ENCODE results near the gene PDS5B. TPM values are rescaled to one million over a fixed set of nuclear protein-coding genes. Genes with fewer than 3 reads are reported as not detected.
A peak's percentile ranks its signal among the peaks of the same experiment; 100 is the strongest.

Gene PDS5B
- total RNA-seq (ENCODE audit: unreplicated experiment) = 59.2 TPM
- long read RNA-seq, partial matches to known transcripts = 3 of 5 reads
- long read RNA-seq, other reads (novel, unspliced or antisense) = 1 of 5 reads

DNA sequence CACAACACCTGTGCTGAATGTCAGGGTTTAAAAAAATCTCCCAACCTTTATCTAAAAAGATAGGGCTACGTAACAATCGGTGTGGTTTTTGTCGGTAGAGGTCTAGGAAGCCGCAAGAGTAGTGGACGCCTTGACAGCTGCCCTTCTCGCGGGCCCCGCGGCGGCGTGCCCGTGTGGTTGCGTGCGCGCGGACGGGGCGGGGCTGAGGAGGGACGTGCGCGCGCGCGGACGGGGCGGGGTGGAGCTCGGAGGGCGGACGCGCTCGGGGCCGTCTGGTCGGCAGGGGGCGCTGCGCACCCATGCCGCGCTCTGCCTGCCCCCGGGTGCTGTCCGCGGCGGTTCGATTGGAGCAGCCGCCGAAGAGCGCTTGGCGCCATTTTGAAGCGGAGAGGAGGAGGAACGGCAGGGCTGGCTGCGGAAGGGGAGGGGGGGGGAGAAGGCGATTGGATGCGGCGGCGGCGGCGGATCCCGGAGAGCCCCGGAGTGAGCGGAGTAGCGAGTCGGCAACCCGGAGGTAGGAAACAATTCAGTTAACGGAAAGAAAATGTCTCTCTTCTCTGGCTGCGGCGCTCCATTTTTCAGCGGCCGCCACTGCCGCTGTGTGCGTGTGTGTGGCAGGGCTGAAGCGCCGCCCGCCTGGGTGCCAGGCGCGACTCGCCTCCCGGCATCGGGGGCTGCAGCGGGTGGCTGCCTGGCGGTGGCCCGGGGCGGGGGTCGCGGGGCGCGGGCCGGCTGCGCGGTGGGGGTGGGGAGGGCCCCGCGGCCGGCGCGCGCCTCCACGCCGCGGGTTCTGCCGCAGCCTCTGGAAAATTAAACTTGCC lies at the start of gene PDS5B:
Gene PDS5B (plus strand): TSS at position 373 of the 821 bp plus-strand sequence. CDS start 62,321 bp downstream, outside the sequence.
- DNase-seq = peak; percentile 94
- H3K36me3 Mint-ChIP-seq (ENCODE audit: unreplicated experiment) = no peaks in the 10 kb centered on the region
- H3K9me3 Mint-ChIP-seq (ENCODE audit: unreplicated experiment) = peaks cover 11% of the 10 kb centered on the region
- peak within 1 kb of the TSS; percentile 88 for H3K27ac Mint-ChIP-seq (ENCODE audit: unreplicated experiment)
- H3K4me3 Mint-ChIP-seq (ENCODE audit: unreplicated experiment) = peak within 1 kb of the TSS; percentile 93
- H3K27me3 Mint-ChIP-seq (ENCODE audit: unreplicated experiment) = peaks cover 9% of the 10 kb centered on the region
- peak; percentile 95 for TF ChIP-seq CTCF (IDR thresholded peaks at IDR 0.05; ENCODE audit: partially characterized antibody, unreplicated experiment)
- peaks cover 18% of the 10 kb centered on the region for H3K4me1 Mint-ChIP-seq (ENCODE audit: low read depth, unreplicated experiment)

- Mint-ChIP-seq H3K9me3 (ENCODE audit: unreplicated experiment) (peaks cover 8% of the 10 kb centered on the region), H3K27ac (ENCODE audit: unreplicated experiment) (peak overlapping the region; percentile 98), H3K4me3 (ENCODE audit: unreplicated experiment) (peak overlapping the region; percentile 98), H3K4me1 (ENCODE audit: low read depth, unreplicated experiment) (peaks cover 15% of the 10 kb centered on the region), H3K27me3 (ENCODE audit: unreplicated experiment) (peaks cover 3% of the 10 kb centered on the region), H3K36me3 (ENCODE audit: unreplicated experiment) (no peaks in the 10 kb centered on the region)
- DNase-seq = peak; percentile 49
- TF ChIP-seq CTCF (IDR thresholded peaks at IDR 0.05; ENCODE audit: partially characterized antibody, unreplicated experiment) = no peak
Measured at GRCh38 chr13:32537580-32538142, 48.6 kb upstream of the PDS5B start.

DNA sequence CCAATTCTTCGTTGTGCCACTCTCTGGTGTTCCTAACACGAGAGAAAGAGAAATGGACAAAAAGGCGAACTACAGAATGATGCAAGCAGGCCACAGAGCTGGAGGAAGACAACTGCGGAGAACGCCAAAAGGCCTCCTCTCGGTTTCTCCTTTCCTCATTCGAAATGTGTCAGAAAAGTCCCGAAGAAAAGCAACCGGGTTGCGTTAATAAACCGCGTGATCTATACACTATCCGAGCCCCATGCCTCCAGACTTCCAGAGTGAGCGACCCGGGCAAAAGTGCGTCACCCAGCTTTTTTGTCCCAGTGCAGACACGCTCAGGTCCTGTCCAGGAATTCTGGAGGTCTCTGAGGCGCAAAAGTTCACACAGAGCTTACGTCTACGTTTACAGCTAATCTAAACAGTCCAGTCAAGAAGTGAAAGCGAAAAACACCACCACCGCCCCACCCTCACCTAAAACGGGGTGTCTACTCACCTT lies 48.1 kb upstream of the PDS5B start:
- H3K4me3 Mint-ChIP-seq (ENCODE audit: unreplicated experiment) = peak overlapping the region; percentile 98
- peaks cover 8% of the 10 kb centered on the region for H3K9me3 Mint-ChIP-seq (ENCODE audit: unreplicated experiment)
- peak; percentile 14 for DNase-seq
- H3K4me1 Mint-ChIP-seq (ENCODE audit: low read depth, unreplicated experiment) = peaks cover 15% of the 10 kb centered on the region
- no peaks in the 10 kb centered on the region for H3K36me3 Mint-ChIP-seq (ENCODE audit: unreplicated experiment)
- H3K27me3 Mint-ChIP-seq (ENCODE audit: unreplicated experiment) = peaks cover 3% of the 10 kb centered on the region
- peak overlapping the region; percentile 98 for H3K27ac Mint-ChIP-seq (ENCODE audit: unreplicated experiment)
- no peak for TF ChIP-seq CTCF (IDR thresholded peaks at IDR 0.05; ENCODE audit: partially characterized antibody, unreplicated experiment)

DNA sequence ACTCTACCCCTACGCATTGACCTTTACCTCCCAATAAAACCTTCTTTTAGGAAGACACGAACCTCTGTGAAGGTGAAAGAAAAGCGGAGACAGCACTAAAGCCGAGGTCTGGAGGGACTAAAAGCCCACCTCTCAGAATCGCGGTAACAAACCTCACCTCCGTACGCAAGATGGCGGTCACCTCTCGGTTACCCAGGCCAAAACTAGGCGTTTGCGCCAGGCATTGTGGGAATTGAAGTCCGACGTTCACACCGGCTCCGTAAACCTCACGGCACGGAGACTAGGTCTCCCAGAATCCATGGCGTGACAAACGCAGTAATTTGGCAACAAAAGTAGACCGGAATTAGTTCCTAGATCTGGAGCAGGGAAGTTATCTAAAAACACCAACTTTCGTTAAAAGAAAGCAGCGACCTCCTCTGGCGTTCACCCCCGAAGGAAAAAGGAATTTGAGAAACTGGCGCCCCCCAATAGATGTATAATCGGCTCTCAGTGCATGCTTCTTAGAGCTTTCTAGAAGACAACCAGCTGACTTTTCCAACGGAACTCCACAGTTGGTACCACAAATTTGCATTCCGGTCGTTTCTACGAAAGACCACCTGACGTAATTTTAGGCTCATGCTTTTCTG lies 47.5 kb upstream of the PDS5B start, which contains the start of gene N4BP2L2:
Gene N4BP2L2 (minus strand): TSS at position 175 of the 626 bp plus-strand sequence. CDS start 1,768 bp downstream, outside the sequence.
- Mint-ChIP-seq H3K36me3 (ENCODE audit: unreplicated experiment) (no peaks in the 10 kb centered on the region), H3K4me1 (ENCODE audit: low read depth, unreplicated experiment) (peaks cover 15% of the 10 kb centered on the region), H3K4me3 (ENCODE audit: unreplicated experiment) (peak within 1 kb of the TSS; percentile 98), H3K27ac (ENCODE audit: unreplicated experiment) (peak within 1 kb of the TSS; percentile 98), H3K27me3 (ENCODE audit: unreplicated experiment) (peaks cover 3% of the 10 kb centered on the region), H3K9me3 (ENCODE audit: unreplicated experiment) (peaks cover 8% of the 10 kb centered on the region)
- peak; percentile 88 for DNase-seq
- no peak for TF ChIP-seq CTCF (IDR thresholded peaks at IDR 0.05; ENCODE audit: partially characterized antibody, unreplicated experiment)

All from glutamatergic neuron (in vitro differentiated cells).